GM12873 (cell line): Measurements from ENCODE around the gene ATG13.

ENCODE experiments used
- CTCF ChIP-seq: IDR thresholded peaks from 2 replicates; pipeline ENCODE4 v1.5.1; 2012; ENCODE audit warnings: low read depth, mild to moderate bottlenecking, moderate library complexity, low read length, control low read depth; ENCODE audit not compliant: insufficient read depth; ENCODE audit errors: missing control alignments

ATG13 gene

GRCh38 chr11:46655631-46656030 is 38.3 kb downstream of the ATG13 start:
- TF ChIP-seq CTCF, result no peak

GRCh38 chr11:46657186-46657585 is 39.8 kb downstream of the ATG13 start:
- no peak for TF ChIP-seq CTCF

- no peak for TF ChIP-seq CTCF
Measured at GRCh38 chr11:46658259-46658658, 40.9 kb downstream of the ATG13 start.

GRCh38 chr11:46659908-46660307 is 42.6 kb downstream of the ATG13 start:
- TF ChIP-seq CTCF, result no peak

- TF ChIP-seq CTCF, result no peak
Measured at GRCh38 chr11:46661836-46662235, 44.5 kb downstream of the ATG13 start.

GRCh38 chr11:46662366-46662765 is 45.0 kb downstream of the ATG13 start:
- no peak for TF ChIP-seq CTCF

- no peak for TF ChIP-seq CTCF
Measured at GRCh38 chr11:46663277-46663940, 46.1 kb downstream of the ATG13 start.
